DND-41 (cell line): ENCODE data around the gene RASAL1.

ENCODE experiments used
- EZH2 ChIP-seq: IDR thresholded peaks from 3 replicates; pipeline ENCODE4 v1.6.1; 2012; ENCODE audit warnings: borderline replicate concordance, low read depth, mild to moderate bottlenecking, moderate library complexity, low read length, inconsistent platforms; ENCODE audit not compliant: severe bottlenecking
- TF ChIP-seq, protein P1 (sequence below): IDR thresholded peaks from 2 replicates; pipeline ENCODE4 v1.5.1; 2012; ENCODE audit warnings: borderline replicate concordance, low read length, moderate library complexity, mild to moderate bottlenecking; ENCODE audit not compliant: poor library complexity, severe bottlenecking; ENCODE audit errors: extremely low read depth

DNA sequence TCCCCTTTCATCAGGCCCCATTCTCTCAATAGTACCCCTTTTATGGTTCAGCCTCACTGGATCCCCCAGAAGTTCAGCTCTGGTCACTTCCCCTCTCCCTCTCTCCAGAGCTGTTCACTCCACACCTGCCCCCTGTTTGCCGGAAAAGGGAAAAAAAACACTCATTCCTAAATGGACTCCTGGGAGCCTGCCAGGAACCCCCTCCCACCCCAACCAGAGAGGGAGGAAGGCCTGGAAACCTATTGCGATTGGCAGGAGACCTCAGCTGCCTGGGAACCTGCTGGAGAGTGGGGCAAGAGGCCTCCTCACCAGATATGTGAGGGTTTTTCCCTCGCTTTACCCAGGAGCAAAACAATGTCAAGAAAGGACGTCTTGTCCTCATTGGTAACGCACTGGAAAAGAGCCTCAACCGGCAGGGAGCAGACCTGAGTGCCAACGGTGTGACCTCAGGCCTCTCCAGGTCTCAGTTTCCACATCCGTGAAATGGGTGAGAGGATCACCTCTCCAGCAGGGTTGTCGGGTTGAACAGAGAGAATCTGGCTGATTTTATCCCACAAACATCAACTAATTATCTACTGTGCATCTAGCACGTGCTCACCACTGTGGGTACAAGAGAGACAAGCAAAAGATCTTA, 74.4 kb downstream of the RASAL1 start:
- TF ChIP-seq, protein P1, sequence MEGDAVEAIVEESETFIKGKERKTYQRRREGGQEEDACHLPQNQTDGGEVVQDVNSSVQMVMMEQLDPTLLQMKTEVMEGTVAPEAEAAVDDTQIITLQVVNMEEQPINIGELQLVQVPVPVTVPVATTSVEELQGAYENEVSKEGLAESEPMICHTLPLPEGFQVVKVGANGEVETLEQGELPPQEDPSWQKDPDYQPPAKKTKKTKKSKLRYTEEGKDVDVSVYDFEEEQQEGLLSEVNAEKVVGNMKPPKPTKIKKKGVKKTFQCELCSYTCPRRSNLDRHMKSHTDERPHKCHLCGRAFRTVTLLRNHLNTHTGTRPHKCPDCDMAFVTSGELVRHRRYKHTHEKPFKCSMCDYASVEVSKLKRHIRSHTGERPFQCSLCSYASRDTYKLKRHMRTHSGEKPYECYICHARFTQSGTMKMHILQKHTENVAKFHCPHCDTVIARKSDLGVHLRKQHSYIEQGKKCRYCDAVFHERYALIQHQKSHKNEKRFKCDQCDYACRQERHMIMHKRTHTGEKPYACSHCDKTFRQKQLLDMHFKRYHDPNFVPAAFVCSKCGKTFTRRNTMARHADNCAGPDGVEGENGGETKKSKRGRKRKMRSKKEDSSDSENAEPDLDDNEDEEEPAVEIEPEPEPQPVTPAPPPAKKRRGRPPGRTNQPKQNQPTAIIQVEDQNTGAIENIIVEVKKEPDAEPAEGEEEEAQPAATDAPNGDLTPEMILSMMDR = peak; percentile 6
- TF ChIP-seq EZH2 = no peak
